ENCODE data around the gene MRPL17.

- TF ChIP-seq CTCF (IDR thresholded peaks at IDR 0.05) (no peak), POLR2A (IDR thresholded peaks at IDR 0.05) (no peak)
These were observed 577 bp downstream of the MRPL17 start for GRCh38 chr11:6682591-6682935.

All from esophagus squamous epithelium (tissue), 4 donors.